Eye (tissue), 1 donor: ENCODE measurements around the gene CISD2.
"Not testable (repeated sequence)": the region's sequence is repeated elsewhere in the genome, so short reads cannot be mapped to it uniquely, and the experiment has no call there.

Source experiments
- DNase-seq: peaks from one replicate; pipeline ENCODE4 v3.0.0-alpha.2; 2015

Gene CISD2

DNA sequence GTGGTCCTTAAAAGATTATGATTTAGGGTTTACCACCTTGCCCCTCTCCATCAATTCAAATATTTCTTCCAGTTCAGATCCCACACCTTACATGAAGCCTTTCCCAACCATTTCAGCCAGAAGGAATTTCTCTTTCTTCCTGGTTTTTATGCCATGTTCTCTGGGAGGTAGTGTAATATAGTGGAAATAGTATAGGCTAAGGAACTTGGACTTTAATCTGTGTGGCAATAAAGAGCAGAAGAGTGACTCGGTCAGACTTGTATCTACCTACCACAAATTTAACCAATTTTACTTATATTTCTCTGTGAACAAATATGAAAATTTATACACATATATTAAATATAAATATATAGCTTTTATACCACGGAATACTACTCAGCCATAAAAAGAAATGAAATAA is 18.4 kb upstream of the CISD2 start:
- no peak for DNase-seq

DNA sequence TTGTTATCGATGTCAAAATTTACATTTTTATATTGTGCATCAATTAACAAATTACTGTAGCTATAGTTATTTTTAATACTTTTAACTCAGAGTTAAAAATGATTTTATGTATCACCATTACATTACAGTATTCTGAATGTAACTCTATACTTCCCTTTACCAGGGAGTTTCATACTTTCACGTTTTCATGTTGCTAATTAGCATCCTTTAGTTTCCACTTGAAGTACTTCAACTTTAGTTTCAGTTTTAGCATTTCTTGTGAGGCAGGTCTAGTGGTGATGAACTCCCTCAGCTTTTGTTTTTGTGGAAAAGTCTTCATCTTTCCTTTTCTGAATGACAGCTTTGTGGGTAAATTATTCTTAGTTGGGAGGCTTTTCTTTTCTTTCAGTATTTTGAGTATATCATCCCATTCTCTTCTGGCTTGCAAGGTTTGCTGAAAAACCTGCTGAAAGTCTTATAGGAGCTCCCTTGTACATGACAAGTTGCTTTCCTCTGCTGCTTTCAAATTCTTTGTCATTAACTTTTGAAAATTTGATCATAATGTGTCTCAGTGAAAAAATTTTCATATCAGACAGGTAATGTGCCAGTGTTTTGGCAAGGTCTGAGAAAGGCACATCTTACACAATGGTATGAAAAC is 9.8 kb upstream of the CISD2 start:
- DNase-seq: no peak

DNA sequence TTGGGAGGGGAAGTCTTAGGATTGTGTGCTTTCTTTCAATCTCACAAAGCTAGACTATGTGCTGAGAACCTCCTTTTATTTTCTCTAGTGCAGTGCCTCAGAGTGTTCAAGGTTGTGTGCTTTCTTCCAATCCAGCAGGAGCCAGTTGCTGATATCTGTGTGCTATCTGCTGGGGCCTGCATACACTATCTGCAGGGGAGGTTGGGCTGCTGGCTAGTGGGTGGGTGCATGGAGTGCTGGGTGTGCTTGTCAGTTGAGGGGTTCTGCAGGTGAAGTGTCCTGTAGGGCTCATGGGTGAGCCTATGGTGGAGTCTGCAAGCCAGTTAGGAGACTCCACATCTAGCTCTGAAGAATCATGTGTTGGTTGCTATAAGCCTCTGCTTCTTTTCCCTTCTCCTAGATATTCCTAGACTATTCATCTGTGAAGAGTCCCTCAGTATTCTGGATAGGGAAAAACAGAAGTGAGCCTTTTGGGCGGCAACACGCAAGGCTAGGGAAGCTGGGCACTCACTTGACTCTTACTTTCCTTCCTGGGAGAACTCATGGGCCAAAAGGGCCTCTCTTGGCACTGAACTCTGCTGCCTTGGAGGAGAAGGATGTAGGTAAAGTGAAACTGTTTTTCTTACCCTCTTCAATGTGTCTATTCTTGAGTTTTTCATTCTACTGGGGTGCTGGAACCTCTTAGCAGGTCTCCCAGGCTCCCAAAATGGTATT is 8.0 kb upstream of the CISD2 start:
- DNase-seq: no peak

DNA sequence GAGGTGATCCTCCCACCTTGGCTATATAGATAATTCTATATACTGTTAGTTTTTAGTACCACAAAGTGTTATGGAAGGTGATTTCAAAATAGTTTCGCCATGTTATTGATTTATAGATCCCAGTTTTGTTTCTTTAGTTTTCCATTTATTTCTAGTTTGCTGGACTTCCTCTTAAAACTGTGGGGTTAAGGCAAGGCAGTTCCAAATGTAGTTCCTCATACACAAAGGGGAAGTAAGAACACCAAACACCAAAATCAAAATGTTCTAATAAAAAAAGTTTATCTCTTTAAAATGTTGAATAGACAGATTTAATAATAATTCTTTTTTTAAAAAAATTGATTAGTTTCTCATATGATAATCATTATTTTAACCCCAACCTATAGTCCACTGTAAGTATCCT is 6.8 kb upstream of the CISD2 start:
- DNase-seq: no peak

DNA sequence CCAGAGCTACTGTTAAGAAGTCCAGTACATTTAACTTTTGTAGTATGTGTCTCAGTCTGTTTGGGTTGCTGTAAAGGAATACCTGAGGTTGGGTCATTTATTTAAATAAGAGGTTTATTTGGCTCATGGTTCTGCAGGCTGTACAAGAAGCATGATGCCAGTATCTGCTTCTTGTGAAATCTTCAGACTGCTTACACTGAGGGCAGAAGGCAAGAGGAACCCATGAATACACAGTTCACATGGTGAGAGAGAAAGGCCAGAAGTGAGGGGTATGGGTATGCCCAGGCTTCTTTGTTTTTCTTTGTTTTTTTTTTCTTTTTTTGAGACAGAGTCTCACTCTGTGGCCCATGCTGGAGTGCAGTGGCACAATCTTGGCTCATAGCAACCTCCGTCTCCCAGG is 6.0 kb upstream of the CISD2 start:
- no peak for DNase-seq

DNA sequence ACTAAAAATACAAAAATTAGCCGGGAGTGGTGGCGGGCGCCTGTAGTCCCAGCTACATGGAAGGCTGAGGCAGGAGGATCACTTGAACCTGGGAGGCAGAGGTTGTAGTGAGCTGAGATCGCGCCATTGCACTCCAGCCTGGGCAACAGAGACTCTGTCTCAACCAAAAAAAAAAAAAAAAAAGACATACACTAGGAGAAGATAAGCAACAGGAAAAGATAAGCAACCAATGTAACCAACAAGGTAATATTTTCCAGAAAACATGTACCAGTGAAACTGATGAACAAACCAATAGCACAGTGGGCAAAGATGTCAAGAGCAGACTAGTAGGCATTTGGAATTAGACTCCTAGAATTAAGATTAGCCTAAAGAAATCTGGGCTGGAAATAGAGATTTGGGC is 3.5 kb upstream of the CISD2 start:
- not testable (repeated sequence) for DNase-seq

- peak; percentile 3 for DNase-seq
Measured at GRCh38 chr4:102867278-102868152, 1.3 kb upstream of the CISD2 start.

DNA sequence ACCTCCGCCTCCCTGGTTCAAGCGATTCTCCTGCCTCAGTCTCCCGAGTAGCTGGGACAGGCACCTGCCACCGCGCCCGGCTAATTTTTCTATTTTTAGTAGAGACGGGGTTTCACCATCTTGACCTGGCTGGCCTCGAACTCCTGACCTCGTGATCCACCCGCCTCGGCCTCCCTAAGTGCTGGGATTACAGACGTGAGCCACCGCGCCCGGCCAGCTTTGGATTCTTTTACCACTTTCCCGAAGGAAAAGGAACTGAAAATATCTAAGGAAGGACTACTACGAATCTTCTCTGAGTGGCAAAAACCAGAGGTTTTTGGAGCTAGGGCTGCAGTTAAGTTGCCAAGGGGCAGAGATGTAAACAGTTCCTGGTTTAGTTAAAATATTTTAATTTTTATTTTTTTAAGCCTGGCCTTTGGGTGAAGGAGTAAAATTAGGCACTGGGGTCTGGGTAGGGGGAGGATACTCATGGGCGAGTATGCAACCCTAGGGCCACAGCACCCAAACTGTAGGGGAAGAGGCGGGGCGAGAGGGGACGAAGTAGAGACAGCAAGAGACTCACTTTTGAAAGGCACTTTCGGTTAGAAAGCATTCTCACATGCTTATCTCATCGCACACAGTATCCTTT is 525 bp upstream of the CISD2 start:
- no peak for DNase-seq

- no peak for DNase-seq
Measured at GRCh38 chr4:102869569-102870197, 891 bp downstream of the CISD2 start.

GRCh38 chr4:102871772-102872171 is 3.0 kb downstream of the CISD2 start:
- no peak for DNase-seq

- DNase-seq: not testable (repeated sequence)
Measured at GRCh38 chr4:102877477-102878106, 8.8 kb downstream of the CISD2 start.

GRCh38 chr4:102878349-102878748 is 9.6 kb downstream of the CISD2 start:
- DNase-seq: not testable (repeated sequence)

- no peak for DNase-seq
Measured at GRCh38 chr4:102878901-102879300, 10.1 kb downstream of the CISD2 start.

- no peak for DNase-seq
Measured at GRCh38 chr4:102881343-102881742, 12.6 kb downstream of the CISD2 start.

- no peak for DNase-seq
Measured at GRCh38 chr4:102883278-102883677, 14.5 kb downstream of the CISD2 start.

- not testable (repeated sequence) for DNase-seq
Measured at GRCh38 chr4:102888570-102888969, 19.8 kb downstream of the CISD2 start.

- not testable (repeated sequence) for DNase-seq
Measured at GRCh38 chr4:102889866-102890265, 21.1 kb downstream of the CISD2 start.

DNA sequence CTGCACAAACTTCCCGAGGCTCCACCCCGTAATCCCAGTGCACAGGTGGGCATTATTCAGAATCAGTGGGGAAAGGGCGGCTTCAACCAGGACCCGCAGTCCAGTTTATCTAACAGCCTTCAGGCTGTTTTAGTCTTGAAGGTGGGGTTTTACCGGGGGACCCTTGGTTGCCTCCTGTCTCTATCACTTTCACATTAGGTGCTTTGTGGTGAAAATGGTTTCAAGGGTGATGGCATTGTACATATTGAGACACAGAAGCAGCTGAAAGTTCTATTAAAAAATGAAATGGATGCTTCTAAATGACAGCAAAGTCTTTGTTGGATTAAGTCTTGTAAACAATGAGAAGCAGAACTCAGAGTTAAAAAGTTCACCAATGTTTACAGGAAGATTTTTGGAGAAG is 27.8 kb downstream of the CISD2 start:
- DNase-seq: not testable (repeated sequence)

DNA sequence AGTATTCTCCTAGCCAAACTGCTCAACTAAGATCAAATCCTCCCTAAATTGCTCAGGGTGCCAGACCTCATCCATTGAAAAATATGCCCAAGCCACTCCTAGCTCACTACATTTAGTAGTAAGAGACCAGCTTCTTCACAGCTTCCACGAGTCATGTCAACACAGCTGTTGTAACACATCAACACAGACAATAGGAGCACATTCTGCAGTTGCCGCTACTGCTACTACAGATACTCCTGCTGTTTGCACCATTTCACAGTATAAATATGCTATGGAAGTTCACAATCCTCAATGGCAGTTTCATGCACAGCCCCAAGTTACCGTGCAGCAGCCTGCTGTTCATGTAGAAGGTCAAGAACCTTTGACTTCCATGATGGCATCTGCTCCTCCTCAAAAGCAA is 28.8 kb downstream of the CISD2 start:
- DNase-seq: not testable (repeated sequence)

- no peak for DNase-seq
Measured at GRCh38 chr4:102901804-102902203, 33.0 kb downstream of the CISD2 start.

DNA sequence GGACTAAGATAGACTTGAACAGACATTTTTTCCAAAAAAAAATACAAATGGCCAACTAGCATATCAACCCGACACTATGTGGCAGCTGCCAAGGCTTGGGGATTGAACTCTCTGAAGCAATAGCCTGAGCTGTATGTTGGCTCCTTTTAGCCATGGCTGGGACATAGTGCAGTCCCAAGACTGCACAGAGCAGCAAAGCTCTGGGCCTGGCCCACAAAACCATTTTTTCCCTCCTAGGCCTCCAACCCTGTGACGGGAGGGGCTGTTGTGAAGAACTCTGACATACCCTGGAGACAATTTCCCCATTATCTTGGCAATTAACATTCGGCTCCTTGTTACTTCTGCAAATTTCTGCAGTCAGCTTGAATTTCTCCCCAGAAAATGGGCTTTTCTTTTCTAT is 50.1 kb downstream of the CISD2 start:
- DNase-seq: no peak

GRCh38 chr4:102919697-102920096 is 50.9 kb downstream of the CISD2 start:
- not testable (repeated sequence) for DNase-seq
